Measurements from ENCODE around the gene FLOT1.
"Not testable (repeated sequence)": the region's sequence is repeated elsewhere in the genome, so short reads cannot be mapped to it uniquely, and the experiment has no call there.

FLOT1 gene

DNA sequence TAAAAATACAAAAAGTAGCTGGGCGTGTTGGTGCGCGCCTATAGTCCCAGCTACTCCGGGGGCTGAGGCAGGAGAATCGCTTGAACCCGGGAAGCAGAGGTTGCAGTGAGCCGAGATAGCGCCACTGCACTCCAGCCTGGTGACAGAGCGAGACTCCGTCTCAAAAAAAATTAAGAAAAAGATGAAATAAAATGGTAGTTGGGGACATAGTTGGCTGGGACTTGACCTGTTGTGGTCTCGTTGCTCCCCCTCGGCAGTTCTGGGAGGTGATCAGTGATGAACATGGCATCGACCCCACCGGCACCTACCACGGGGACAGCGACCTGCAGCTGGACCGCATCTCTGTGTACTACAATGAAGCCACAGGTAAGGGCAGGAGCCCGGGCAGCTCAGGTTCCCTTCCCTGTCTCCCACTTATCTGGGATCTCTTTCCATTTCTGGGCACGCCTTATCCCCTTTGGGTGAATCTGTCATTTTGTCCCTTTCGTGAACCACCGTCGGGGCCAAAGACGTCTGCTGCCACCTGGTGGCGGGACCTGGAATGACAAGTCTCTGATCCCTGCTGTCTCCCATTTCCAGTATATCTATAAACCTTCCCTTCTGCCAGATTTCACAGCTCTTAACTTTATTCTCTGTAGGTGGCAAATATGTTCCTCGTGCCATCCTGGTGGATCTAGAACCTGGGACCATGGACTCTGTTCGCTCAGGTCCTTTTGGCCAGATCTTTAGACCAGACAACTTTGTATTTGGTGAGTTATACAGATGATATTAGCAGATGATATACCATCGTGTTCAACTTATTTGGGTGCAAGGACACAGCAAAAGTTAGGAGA lies 20.0 kb downstream of the FLOT1 start:
- H3K9me3 ChIP-seq (ENCODE audit: low read depth, low read length), result no peaks in the 10 kb centered on the region
- H3K4me3 ChIP-seq, result peak overlapping the region; percentile 85
- TF ChIP-seq EZH2 (IDR thresholded peaks at IDR 0.05), result no peak
- H3K9ac ChIP-seq (ENCODE audit: insufficient read length), result peak overlapping the region; percentile 99
- H3K36me3 ChIP-seq (ENCODE audit: insufficient read depth, low read length), result peaks cover 46% of the 10 kb centered on the region
- H3K27ac ChIP-seq, result peak overlapping the region; percentile 95
- no peak for DNase-seq (ENCODE audit: low read depth, low spot score)

DNA sequence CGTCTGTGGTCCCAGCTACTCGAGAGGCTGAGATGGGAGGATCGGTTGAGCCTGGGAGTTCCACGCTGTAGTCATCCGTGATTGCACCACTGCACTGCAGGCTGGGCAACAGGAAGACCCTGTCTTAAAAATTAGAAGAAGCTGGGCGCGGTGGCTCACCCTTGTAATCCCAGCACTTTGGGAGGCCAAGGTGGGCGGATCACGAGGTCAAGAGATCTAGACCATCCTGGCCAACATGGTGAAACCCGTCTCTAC lies 20.5 kb downstream of the FLOT1 start:
- Histone ChIP-seq H3K4me3 (peak overlapping the region; percentile 85), H3K27ac (peak overlapping the region; percentile 95), H3K36me3 (ENCODE audit: insufficient read depth, low read length) (peaks cover 46% of the 10 kb centered on the region), H3K9ac (ENCODE audit: insufficient read length) (peak overlapping the region; percentile 99)
- DNase-seq (ENCODE audit: low read depth, low spot score); H3K9me3 ChIP-seq (ENCODE audit: low read depth, low read length): not testable (repeated sequence)

DNA sequence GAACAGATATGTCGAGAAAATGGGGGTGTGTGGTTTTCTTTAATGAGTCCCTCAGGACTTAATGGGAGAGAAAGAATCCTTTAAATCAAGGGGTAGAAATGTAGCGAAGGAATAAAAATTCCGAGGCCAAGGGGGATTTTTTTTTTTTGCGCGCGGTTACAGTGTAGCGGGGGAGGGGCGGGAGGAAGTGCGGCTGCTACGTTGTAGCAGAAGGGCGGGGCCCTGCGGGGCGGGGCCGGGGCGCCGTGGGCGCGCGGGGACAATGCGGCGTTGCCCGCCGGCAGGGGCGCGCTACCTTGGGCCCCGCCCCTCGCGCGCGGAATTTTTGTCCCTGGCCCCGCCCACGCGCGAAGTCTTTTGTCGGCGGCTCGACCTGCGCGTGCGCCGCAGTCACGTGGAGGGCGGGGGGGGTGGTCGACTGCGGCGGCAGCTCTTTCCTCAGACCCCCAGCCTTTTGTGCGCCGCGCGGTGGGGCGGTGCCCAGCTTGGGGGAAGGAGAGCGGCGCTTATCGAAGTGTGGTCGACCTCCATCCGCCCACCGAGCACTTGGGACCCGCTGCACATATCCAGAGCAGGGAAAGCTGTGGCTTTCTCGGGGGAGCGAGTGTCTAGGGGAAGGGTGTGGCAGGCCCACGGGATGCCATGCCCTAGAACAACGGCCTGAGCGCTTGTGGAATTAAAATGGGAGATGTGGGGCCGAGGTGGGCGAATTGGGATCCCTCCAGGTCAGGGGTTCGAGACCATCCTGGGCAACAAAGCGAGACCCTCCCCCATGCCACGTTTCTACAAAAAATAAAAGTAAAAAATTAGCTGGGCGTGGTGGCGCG lies 21.1 kb downstream of the FLOT1 start:
- peaks cover 49% of the 10 kb centered on the region for H3K36me3 ChIP-seq (ENCODE audit: insufficient read depth, low read length)
- no peak for DNase-seq (ENCODE audit: low read depth, low spot score)
- H3K4me3 ChIP-seq, result peak overlapping the region; percentile 85
- no peaks in the 10 kb centered on the region for H3K9me3 ChIP-seq (ENCODE audit: low read depth, low read length)
- TF ChIP-seq FOXP2 (optimal IDR thresholded peaks at IDR 0.05; ENCODE audit: control extremely low read depth, extremely low read length, insufficient read depth), result peak; percentile 44
- TF ChIP-seq EZH2 (IDR thresholded peaks at IDR 0.05), result no peak
- peak; percentile 85 for TF ChIP-seq POLR2AphosphoS5 (IDR thresholded peaks at IDR 0.05; ENCODE audit: borderline replicate concordance, low read depth, low read length)
- H3K27ac ChIP-seq, result peak overlapping the region; percentile 98
- peak overlapping the region; percentile 99 for H3K9ac ChIP-seq (ENCODE audit: insufficient read length)

DNA sequence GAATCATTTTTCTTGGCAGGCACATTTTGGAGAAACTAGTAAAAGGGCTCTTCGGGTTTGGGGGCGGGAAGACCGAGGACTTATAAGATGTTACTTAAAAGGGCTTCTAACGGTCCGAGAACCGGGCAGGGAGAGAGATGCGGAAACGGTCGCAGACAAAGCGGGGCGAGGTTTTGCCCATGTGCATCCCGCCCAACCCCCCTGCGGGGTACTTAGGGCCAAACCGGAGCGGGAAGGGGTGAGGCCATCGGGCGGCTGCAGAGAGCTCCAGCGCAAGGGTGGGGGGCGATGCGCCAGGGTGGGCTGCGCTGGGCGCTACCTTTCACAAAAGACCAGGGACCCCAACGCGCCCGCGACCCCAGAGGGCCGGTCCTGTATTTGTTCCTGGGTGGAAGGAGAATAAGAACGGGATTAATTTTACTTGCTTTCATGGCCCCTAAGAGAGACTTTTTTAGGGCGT lies 21.7 kb downstream of the FLOT1 start:
- Histone ChIP-seq H3K9ac (ENCODE audit: insufficient read length) (peak overlapping the region; percentile 99), H3K4me3 (peak overlapping the region; percentile 85), H3K9me3 (ENCODE audit: low read depth, low read length) (no peaks in the 10 kb centered on the region), H3K36me3 (ENCODE audit: insufficient read depth, low read length) (peaks cover 50% of the 10 kb centered on the region), H3K27ac (peak overlapping the region; percentile 98)
- TF ChIP-seq POLR2AphosphoS5 (IDR thresholded peaks at IDR 0.05; ENCODE audit: borderline replicate concordance, low read depth, low read length) (no peak), FOXP2 (optimal IDR thresholded peaks at IDR 0.05; ENCODE audit: control extremely low read depth, extremely low read length, insufficient read depth) (no peak), EZH2 (IDR thresholded peaks at IDR 0.05) (no peak)
- no peak for DNase-seq (ENCODE audit: low read depth, low spot score)

DNA sequence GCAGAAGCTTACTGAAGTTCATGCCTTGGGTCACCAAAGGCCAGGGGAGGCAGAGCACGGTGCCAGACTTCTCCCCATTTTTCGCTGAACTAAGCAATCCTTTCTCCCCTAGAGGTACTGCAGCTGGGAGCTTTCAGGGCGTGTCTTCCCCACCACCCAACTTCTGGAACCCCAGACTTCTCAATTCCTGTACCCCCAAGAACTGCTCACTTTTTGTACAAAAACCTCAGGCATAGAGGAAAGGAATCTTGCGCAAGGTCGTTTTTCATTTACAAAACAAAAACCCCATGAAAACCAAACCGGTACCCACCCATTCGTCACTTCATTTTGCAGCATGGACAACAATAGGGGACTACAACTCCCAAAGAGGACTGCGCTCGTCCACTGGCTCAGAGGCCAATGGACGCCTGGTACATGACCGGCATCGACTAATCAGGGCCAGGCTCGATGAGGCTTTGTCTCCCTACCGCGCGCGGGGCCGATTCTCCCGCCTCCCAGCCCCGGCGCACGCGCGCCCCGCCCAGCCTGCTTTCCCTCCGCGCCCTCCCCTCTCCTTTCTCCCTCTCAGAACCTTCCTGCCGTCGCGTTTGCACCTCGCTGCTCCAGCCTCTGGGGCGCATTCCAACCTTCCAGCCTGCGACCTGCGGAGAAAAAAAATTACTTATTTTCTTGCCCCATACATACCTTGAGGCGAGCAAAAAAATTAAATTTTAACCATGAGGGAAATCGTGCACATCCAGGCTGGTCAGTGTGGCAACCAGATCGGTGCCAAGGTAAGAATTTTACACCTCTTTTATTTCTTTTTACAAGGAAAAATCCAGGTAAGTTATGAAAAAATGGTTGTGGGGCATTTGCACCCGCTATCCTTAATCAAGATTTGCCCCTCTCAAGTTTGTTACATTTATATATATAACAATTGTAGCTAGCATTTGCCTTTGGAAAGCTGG lies 22.4 kb downstream of the FLOT1 start, which contains the start of gene TUBB:
Gene TUBB (plus strand): TSS at position 562 of the 947 bp plus-strand sequence. CDS start 155 bp downstream, at position 717.
- TF ChIP-seq POLR2AphosphoS5 (IDR thresholded peaks at IDR 0.05; ENCODE audit: borderline replicate concordance, low read depth, low read length) (peak; percentile 97), EZH2 (IDR thresholded peaks at IDR 0.05) (no peak), FOXP2 (optimal IDR thresholded peaks at IDR 0.05; ENCODE audit: control extremely low read depth, extremely low read length, insufficient read depth) (no peak)
- Histone ChIP-seq H3K27ac (peak within 1 kb of the TSS; percentile 98), H3K9me3 (ENCODE audit: low read depth, low read length) (no peaks in the 10 kb centered on the region), H3K36me3 (ENCODE audit: insufficient read depth, low read length) (peaks cover 48% of the 10 kb centered on the region), H3K9ac (ENCODE audit: insufficient read length) (peak within 1 kb of the TSS; percentile 99), H3K4me3 (peak within 1 kb of the TSS; percentile 85)
- DNase-seq (ENCODE audit: low read depth, low spot score), result no peak

DNA sequence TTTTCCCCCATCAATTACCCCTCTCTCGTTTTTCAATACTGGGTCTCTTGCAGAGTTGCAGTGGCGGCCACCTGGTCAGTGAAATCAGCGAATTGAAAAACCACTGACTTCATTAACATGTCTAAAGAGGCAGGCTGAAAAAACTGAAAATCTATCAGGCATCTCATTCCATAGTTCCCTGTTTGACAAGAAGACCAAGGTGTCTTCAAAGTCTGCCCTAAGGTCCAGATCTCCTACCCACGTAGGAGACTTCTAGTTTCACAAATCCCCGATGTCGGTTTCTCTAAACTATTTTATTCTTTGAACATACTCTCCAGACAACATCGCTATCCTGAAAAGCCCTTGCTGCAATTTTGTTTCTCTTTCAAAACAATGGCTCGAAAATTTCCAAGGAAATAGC lies 23.1 kb downstream of the FLOT1 start:
- Histone ChIP-seq H3K4me3 (peak overlapping the region; percentile 85), H3K9ac (ENCODE audit: insufficient read length) (peak overlapping the region; percentile 93), H3K27ac (peak overlapping the region; percentile 98), H3K36me3 (ENCODE audit: insufficient read depth, low read length) (peaks cover 48% of the 10 kb centered on the region), H3K9me3 (ENCODE audit: low read depth, low read length) (no peaks in the 10 kb centered on the region)
- TF ChIP-seq POLR2AphosphoS5 (IDR thresholded peaks at IDR 0.05; ENCODE audit: borderline replicate concordance, low read depth, low read length) (no peak), EZH2 (IDR thresholded peaks at IDR 0.05) (no peak), FOXP2 (optimal IDR thresholded peaks at IDR 0.05; ENCODE audit: control extremely low read depth, extremely low read length, insufficient read depth) (no peak)
- DNase-seq (ENCODE audit: low read depth, low spot score), result no peak

DNA sequence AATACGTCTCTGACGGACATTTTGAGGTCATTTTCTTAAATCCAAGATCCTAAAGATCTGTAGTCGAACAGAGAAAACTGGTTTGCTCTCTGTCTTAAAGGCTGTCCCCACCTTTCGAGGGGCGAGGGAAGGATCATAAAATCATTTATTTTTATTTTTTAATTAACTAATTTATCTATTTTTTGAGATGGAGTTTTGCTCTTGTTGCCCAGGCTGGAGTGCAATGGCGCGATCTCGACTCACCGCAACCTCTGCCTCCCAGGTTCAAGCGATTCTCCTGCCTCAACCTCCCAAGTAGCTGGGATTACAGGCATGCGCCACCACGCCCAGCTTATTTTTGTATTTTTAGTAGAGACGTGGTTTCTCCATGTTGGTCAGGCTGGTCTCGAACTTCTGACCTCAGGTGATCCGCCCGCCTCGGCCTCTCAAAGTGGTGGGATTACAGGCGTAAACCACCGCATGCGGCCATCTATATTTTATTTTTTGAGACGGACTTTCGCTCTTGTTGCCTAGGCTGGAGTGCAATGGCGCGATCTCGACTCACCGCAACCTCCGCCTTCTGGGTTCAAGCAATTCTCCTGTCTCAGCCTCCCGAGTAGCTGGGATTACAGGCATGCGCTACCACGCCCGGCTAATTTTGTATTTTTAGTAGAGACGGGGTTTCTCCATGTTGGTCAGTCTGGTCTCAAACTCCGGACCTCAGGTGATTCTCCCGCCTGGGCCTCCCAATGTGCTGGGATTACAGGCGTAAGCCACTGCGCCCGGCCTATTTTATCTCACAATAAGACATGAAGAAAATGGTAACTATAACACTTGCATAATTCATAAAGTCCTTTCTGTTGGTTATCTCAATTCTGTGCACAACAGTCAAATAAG lies 24.4 kb downstream of the FLOT1 start:
- TF ChIP-seq POLR2AphosphoS5 (IDR thresholded peaks at IDR 0.05; ENCODE audit: borderline replicate concordance, low read depth, low read length), result 0 out of 2 replicates have a peak, but pooled peaks have one; percentile 4
- peak overlapping the region; percentile 98 for H3K27ac ChIP-seq
- H3K9ac ChIP-seq (ENCODE audit: insufficient read length), result peak overlapping the region; percentile 86
- H3K4me3 ChIP-seq, result peak overlapping the region; percentile 75
- DNase-seq (ENCODE audit: low read depth, low spot score); H3K9me3 ChIP-seq (ENCODE audit: low read depth, low read length): not testable (repeated sequence)
- peaks cover 48% of the 10 kb centered on the region for H3K36me3 ChIP-seq (ENCODE audit: insufficient read depth, low read length)

Data from SK-N-MC (cell line).